AG10803 (cell line): ENCODE data around the gene BIN1.

ENCODE experiments used
- DNase-seq: peaks from one replicate; pipeline ENCODE4 v3.0.0; 2010; ENCODE audit warnings: low read depth
- H3K4me3 ChIP-seq: 2 replicates; pipeline ENCODE4 v1.5.1; 2011; ENCODE audit warnings: mild to moderate bottlenecking, low read length, control low read depth
- CTCF ChIP-seq: conservative IDR thresholded peaks from 2 replicates; pipeline ENCODE4 v1.5.1; 2011; ENCODE audit warnings: mild to moderate bottlenecking, low read length, control low read depth, inconsistent platforms

Gene BIN1

DNA sequence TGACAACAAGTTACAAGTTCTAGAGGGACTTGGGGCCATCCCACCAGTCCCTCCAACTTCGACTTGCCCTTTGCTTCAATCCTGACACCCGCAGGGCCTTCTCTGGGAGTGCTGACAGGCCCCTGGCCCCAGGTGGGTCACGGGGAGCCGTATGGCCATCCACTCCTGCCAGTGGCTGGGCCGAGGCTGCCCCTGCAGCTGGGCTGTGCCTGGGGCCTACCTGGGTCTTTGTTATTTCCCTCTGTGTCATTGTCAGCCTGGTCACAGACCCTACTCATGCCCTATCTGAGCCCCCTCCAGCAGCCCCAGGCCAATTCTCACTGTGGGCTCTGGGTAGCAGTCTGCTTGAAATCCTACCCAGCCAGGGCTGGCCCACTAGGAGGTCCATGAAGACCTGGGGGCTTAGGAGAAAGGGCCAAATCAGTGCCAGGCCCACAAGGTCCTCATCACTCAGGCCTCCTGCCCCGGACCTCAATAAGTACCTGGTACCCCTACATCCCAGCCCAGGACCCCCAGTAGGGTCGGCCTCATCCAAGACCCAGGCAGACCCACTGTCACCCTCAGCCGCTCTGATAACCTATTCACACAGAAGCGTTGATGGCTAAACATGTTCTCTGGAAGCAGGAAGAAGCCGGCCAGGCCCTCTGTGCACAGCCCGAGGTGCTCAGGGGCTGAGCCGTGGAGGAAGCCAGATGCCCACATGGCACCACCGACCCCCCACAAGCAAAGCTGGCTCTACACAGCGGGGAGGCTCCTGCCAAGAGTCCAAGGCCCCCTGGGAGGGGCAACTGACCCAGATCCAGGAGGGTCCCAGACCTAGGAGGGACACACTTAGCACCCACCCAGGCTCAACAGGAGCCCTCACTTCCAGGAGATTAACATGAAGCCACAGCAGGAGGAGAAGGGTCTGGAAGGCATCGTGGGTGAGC lies 57.7 kb downstream of the BIN1 start:
- no peak for TF ChIP-seq CTCF
- DNase-seq = no peak
- H3K4me3 ChIP-seq = no peak overlapping the region

- DNase-seq = no peak
- no peak for TF ChIP-seq CTCF
- no peak overlapping the region for H3K4me3 ChIP-seq
Observed at GRCh38 chr2:127048618-127048935, 58.4 kb downstream of the BIN1 start.

DNA sequence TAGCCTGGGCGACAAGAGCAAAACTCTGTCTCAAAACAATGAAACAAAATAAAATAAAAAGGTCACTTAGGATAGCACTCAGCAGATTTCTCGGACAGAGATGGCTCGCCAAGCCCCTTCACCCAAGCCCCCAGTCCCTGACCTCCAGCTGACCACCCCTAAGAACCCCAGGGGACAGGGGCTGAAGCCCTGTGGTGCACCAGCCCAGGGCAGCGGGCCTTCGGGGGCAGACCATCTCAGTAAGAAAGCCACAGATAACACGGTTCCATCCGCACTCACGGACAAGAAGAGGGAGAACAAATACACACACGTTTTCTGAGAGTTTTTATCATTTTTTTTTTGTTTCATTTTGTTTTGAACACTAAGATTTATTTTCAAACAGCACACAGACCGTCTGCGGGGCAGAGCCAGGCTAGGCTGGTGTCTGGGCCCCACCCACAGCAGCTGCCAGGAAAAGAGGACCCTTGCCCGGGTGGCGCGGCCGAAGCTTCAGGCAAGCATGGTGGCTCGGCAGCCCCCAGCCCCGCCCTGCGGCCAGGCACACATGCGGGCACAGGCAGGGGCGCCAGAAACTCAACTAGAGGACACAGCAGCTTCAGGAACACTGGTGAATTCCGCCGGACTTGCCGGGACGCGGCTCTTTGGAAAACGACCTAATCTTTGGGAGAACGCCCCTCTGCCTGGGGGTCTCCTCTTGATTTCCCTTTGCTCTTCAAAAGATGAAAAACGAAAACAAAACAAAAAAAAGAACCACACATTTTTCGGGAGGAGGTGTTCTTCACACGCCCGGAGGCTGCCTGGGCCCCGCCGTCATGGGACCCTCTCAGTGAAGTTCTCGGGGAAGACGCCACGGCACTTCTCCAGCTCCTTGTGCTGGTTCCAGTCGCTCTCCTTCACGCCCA lies 59.0 kb downstream of the BIN1 start:
- no peak for TF ChIP-seq CTCF
- no peak overlapping the region for H3K4me3 ChIP-seq
- no peak for DNase-seq

DNA sequence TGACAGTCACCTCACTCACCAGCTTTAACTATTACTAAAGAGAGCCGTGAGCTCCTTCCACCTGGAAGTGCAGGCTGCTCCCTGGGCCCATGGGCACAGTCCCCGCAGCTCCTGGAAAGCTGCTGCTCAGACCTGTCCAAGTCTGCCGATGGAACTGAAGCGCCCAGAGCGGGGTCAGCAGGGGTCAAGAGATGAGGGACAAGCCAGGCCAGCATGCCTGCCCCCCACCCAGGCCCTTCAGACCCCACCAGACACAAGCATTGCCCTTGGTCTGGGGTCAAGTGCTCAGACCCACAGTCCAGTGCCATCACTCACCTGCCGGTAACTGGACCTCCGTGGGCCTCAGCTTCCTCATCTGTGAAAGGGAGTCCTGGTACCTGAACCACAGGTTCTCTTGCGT lies 59.9 kb downstream of the BIN1 start:
- H3K4me3 ChIP-seq = no peak overlapping the region
- DNase-seq = no peak
- no peak for TF ChIP-seq CTCF

DNA sequence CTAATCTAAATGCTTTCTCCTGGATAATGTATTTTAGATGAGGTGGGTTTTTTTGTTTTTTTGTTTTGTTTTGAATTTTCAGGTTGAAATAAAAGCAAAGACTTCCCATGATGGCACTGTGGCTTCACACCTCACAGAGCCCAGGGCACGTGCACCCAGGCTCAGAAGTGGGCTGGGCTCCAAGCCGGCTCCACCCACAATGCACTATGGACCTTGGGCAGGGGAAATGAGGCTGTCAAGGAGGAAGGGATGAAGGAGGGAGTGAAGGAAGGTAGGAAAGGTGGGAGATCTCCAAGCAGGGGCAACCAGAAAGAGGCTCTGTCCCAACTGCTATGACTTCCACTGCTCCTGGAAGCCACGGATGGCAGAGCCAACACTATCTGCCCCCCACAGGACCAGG lies 60.4 kb downstream of the BIN1 start:
- no peak for TF ChIP-seq CTCF
- no peak for DNase-seq
- H3K4me3 ChIP-seq = no peak overlapping the region

GRCh38 chr2:127045792-127046501 lies 61.0 kb downstream of the BIN1 start:
- H3K4me3 ChIP-seq = no peak overlapping the region
- TF ChIP-seq CTCF = no peak
- DNase-seq = no peak
